GM12878 (cell line): ENCODE measurements around the gene PPIA. TPM values are rescaled to one million over a fixed set of nuclear protein-coding genes. Genes with fewer than 3 reads are reported as not detected.

Source experiments
- ATAC-seq: fragments of 200-7000 bp; cut with Tn5 transposase; 3 replicates; pipeline ENCODE4 v1.9.1; 2020; ENCODE audit warnings: mild to moderate bottlenecking, moderate library complexity
- BruUV-seq: library from RNA; stranded (reverse); fragments of 400-500 nt; replicated peaks from 2 replicates; lab custom pipeline; 2021; lab: Mats Ljungman, UMichigan
- CTCF ChIA-PET: fragments of 300-600 bp; sonication (Branson Sonifier 250); formaldehyde crosslinking; extraction: SDS; loops from one replicate; lab custom pipeline; 2021; ENCODE audit warnings: inconsistent platforms; lab: Yijun Ruan, JAX
- POLR2A ChIA-PET: fragments of 350-600 bp; formaldehyde crosslinking; extraction: SDS; loops from one replicate; lab custom pipeline; 2021; ENCODE audit warnings: inconsistent platforms; lab: Charles Lee
- RAD21 ChIA-PET: fragments of 300-600 bp; sonication (Branson Sonifier 250); formaldehyde crosslinking; loops from one replicate; lab custom pipeline; 2023; ENCODE audit warnings: antibody characterized with exemption; ENCODE audit not compliant: unreplicated experiment; lab: Charles Lee
- SMC1A ChIA-PET: fragments of 300-600 bp; sonication (Branson Sonifier 250); formaldehyde crosslinking; loops from one replicate; lab custom pipeline; 2023; ENCODE audit not compliant: unreplicated experiment, uncharacterized antibody; lab: Charles Lee
- DNase-seq: peaks from one replicate; pipeline ENCODE4 v3.0.0-alpha.2; 2011; ENCODE audit warnings: low read depth, low spot score
- FAIRE-seq: peaks from 3 replicates; lab custom pipeline; 2011; peaks lifted over from hg19 to GRCh38; lab: Jason Lieb, UNC
- H2AFZ ChIP-seq: 2 replicates; pipeline ENCODE4 v1.6.0; 2011; ENCODE audit warnings: low read depth, low read length, control low read depth; ENCODE audit not compliant: control insufficient read depth
- H3K27ac ChIP-seq: 2 replicates; pipeline ENCODE4 v1.5.1; 2011; ENCODE audit warnings: control low read depth; ENCODE audit not compliant: control insufficient read depth, insufficient read depth
- H3K27me3 ChIP-seq, 2 experiments: replicated peaks in 1 of 2; 2 replicates each; pipeline versions ENCODE4 v1.6.0 to v1.6.1; 2011; ENCODE audit warnings: low read length in 1 of 2; ENCODE audit not compliant: control insufficient read depth in 2 of 2, insufficient read depth in 2 of 2
- H3K36me3 ChIP-seq, 2 experiments: 2 replicates each; pipeline ENCODE4 v1.5.1; 2011; ENCODE audit warnings: low read length in 1 of 2; ENCODE audit not compliant: control insufficient read depth in 2 of 2, insufficient read depth in 2 of 2
- H3K4me1 ChIP-seq: 2 replicates; pipeline ENCODE4 v1.6.1; 2011; ENCODE audit warnings: mild to moderate bottlenecking, low read length, moderate library complexity, mixed read lengths; ENCODE audit not compliant: control insufficient read depth, insufficient read depth
- H3K4me2 ChIP-seq: 2 replicates; pipeline ENCODE4 v1.6.0; 2011; ENCODE audit warnings: control low read depth; ENCODE audit not compliant: control insufficient read depth, insufficient read depth
- H3K4me3 ChIP-seq: fragments of 200-600 bp; sonication (generic); 2 replicates; pipeline ENCODE4 v1.5.1; 2016
- H3K79me2 ChIP-seq: 2 replicates; pipeline ENCODE4 v1.6.0; 2011; ENCODE audit warnings: low read length; ENCODE audit not compliant: control insufficient read depth, insufficient read depth
- H3K9ac ChIP-seq: 2 replicates; pipeline ENCODE4 v1.8.0; 2011; ENCODE audit warnings: low read length, control low read depth, mixed read lengths; ENCODE audit not compliant: control insufficient read depth, insufficient read depth
- H3K9me3 ChIP-seq: replicated peaks from 3 replicates; pipeline ENCODE4 v1.5.1; 2011; ENCODE audit warnings: mild to moderate bottlenecking, low read length; ENCODE audit not compliant: control insufficient read depth, insufficient read depth
- H4K20me1 ChIP-seq: 2 replicates; pipeline ENCODE4 v1.6.0; 2011; ENCODE audit not compliant: control insufficient read depth, insufficient read depth
- BCL11A ChIP-seq: IDR thresholded peaks from 2 replicates; pipeline ENCODE4 v1.6.1; 2011; ENCODE audit warnings: low read depth, low read length
- JUNB ChIP-seq: IDR thresholded peaks from 2 replicates; pipeline ENCODE4 v1.6.1; 2016; ENCODE audit warnings: antibody characterized with exemption, mild to moderate bottlenecking
- NR2C1 ChIP-seq: fragments of 450-650 bp; IDR thresholded peaks from 2 replicates; pipeline ENCODE4 v1.6.1; 2017; ENCODE audit warnings: antibody characterized with exemption, mild to moderate bottlenecking, moderate library complexity
- NR2C2 ChIP-seq: IDR thresholded peaks from 2 replicates; pipeline ENCODE4 v1.6.1; 2011; ENCODE audit warnings: borderline replicate concordance, low read depth; ENCODE audit not compliant: control insufficient read depth, insufficient read length
- NRF1 ChIP-seq: conservative IDR thresholded peaks from 2 replicates; pipeline ENCODE4 v1.6.1; 2011; ENCODE audit warnings: mild to moderate bottlenecking, low read depth, low read length, improper control_type of control experiment
- PAX5 ChIP-seq: IDR thresholded peaks from 2 replicates; pipeline ENCODE4 v1.6.1; 2011; ENCODE audit warnings: low read depth, low read length, borderline replicate concordance
- PML ChIP-seq: IDR thresholded peaks from 2 replicates; pipeline ENCODE4 v1.6.1; 2012; ENCODE audit warnings: low read length, inconsistent platforms
- POLR2AphosphoS5 ChIP-seq: IDR thresholded peaks from 2 replicates; pipeline ENCODE4 v1.6.1; 2011; ENCODE audit warnings: mild to moderate bottlenecking, low read length, inconsistent platforms
- POU2F2 ChIP-seq: IDR thresholded peaks from 3 replicates; pipeline ENCODE4 v1.6.1; 2011; ENCODE audit warnings: low read depth, mild to moderate bottlenecking, low read length, borderline replicate concordance
- RB1 ChIP-seq: fragments of 450-650 bp; formaldehyde crosslinking; IDR thresholded peaks from 2 replicates; pipeline ENCODE4 v1.6.1; 2017; ENCODE audit warnings: mild to moderate bottlenecking, borderline replicate concordance
- STAT1 ChIP-seq: fragments of 450-650 bp; conservative IDR thresholded peaks from 2 replicates; pipeline ENCODE4 v1.6.1; 2014; ENCODE audit warnings: antibody characterized with exemption, mild to moderate bottlenecking
- WGBS: methylation state at CpG from one replicate; pipeline ENCODE4 v1.1.6; 2016; ENCODE audit warnings: low lambda C conversion rate; ENCODE audit not compliant: insufficient replicate concordance, insufficient coverage; ENCODE audit errors: missing lambda C conversion rate; 5-methylcytosine and 5-hydroxymethylcytosine counted together
- in situ Hi-C: fragments of 300-500 bp; cut with MboI; formaldehyde crosslinking; loops from 9 replicates; pipeline ENCODE4 v1.14.3; 2018; ENCODE audit warnings: mixed read lengths
- intact Hi-C: fragments of 100-400 bp; cut with micrococcal nuclease; formaldehyde crosslinking; loops from one replicate; pipeline ENCODE4 v1.14.2; 2022; ENCODE audit not compliant: unreplicated experiment
- polyA plus RNA-seq, 11 experiments: library from polyadenylated mRNA; depleted of rRNA in 4 of 11; unstranded in 6 of 11; stranded (reverse) in 5 of 11; fragments of >200 nt; fragmentation: Nextera tagmentation in 4 of 11; fragmentation: Illumina TruSeq in 1 of 11; extraction: Ambion mirVana in 4 of 11; extraction: Trizol in 1 of 11; gene quantifications; 1 replicate in 1 of 11; 2 replicates in 10 of 11; pipeline versions ENCODE4 v1.2.1 to v1.2.3, GENCODE V29; 2011 to 2016; ENCODE audit warnings: inconsistent platforms in 2 of 11, missing spikeins in 2 of 11, low read depth in 1 of 11
- total RNA-seq, 4 experiments: library from RNA; depleted of rRNA in 3 of 4; stranded (reverse); fragments of >200 nt in 3 of 4; fragmentation: Illumina TruSeq in 1 of 4; extraction: Trizol in 1 of 4; gene quantifications; 2 replicates each; pipeline versions ENCODE4 v1.2.1 to v1.2.3, GENCODE V29; 2013 to 2021
- TF ChIP-seq, protein P1 (sequence below): IDR thresholded peaks from 2 replicates; pipeline ENCODE4 v1.6.1; 2012; ENCODE audit warnings: low read depth, low read length, improper control_type of control experiment
- TF ChIP-seq, protein P2 (sequence below), 3 experiments: IDR thresholded peaks in 2 of 3; conservative IDR thresholded peaks in 1 of 3; 2 replicates each; pipeline ENCODE4 v1.5.1; 2011; ENCODE audit warnings: low read depth in 3 of 3, low read length in 3 of 3, mild to moderate bottlenecking in 3 of 3, control low read depth in 2 of 3, moderate library complexity in 2 of 3, inconsistent platforms in 1 of 3, mixed read lengths in 1 of 3; ENCODE audit not compliant: control insufficient read depth in 2 of 3, insufficient read depth in 1 of 3; ENCODE audit errors: extremely low read depth in 1 of 3
- TF ChIP-seq, protein P3 (sequence below): fragments of 450-650 bp; IDR thresholded peaks from 2 replicates; pipeline ENCODE4 v1.6.1; 2017; ENCODE audit warnings: mild to moderate bottlenecking, moderate library complexity
- TF ChIP-seq, protein P4 (sequence below): fragments of 450-650 bp; formaldehyde crosslinking; IDR thresholded peaks from 2 replicates; pipeline ENCODE4 v1.5.0; 2022; ENCODE audit warnings: mild to moderate bottlenecking, missing genetic modification characterization

Gene PPIA
- total and polyA plus RNA-seq, 10 of the 15 experiments (the other 5 are each of a cell fraction or from before 2014, with no cell fraction given), result 2,712 to 7,982 (median 5,027) TPM

DNA sequence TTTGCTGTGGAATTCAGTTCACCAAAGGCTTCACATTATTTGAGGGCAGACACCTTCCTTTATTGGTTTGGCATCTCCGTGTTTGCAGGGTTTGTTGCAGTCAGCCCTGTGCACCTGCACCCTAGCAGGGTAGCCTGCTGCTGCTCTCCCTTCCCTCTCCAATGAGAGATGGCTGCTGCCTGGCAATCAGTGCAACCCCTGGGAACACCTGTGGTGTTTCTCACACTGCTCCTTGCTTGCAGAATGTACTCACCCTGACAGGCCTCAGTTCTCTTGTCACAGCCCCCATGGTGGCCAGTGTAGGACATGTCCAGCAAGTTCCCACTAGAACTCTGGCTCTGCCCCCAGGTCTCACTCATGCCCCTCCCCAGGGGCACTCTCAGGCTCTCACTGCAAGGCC lies 12.1 kb upstream of the PPIA start:
- ChIA-PET CTCF (no interaction called here), RAD21 (interaction anchor here (0.6 kb wide), 1 partner anchor 152 kb away, joined by 4 read pairs; no protein-coding TSS in a partner anchor), SMC1A (interaction anchor here (1.1 kb wide), 1 partner anchor 14 kb away, joined by 3 read pairs; no protein-coding TSS in a partner anchor), POLR2A (no interaction called here)
- H3K4me3 ChIP-seq, result no peak overlapping the region
- H3K79me2 ChIP-seq, result no peaks in the 10 kb centered on the region
- H3K4me1 ChIP-seq, result peaks cover 4% of the 10 kb centered on the region
- FAIRE-seq (no peak), DNase-seq (no peak), ATAC-seq (no peak)
- in situ Hi-C loops (no loop called here), intact Hi-C loops (no loop called here)
- H2AFZ ChIP-seq, result no peak overlapping the region
- no peaks in the 10 kb centered on the region for H4K20me1 ChIP-seq
- H3K36me3 ChIP-seq, result no peaks in the 10 kb centered on the region
- peaks cover 5% of the 10 kb centered on the region; the same call in 2 of the 3 replicates for H3K9me3 ChIP-seq
- H3K4me2 ChIP-seq, result no peak overlapping the region
- no peak overlapping the region for H3K27ac ChIP-seq
- 100% methylated on average over 1 of the region's 1 CpG for WGBS
- no peak overlapping the region for H3K9ac ChIP-seq
- H3K27me3 ChIP-seq, result no peaks in the 10 kb centered on the region
- no TSS peak for BruUV-seq
- TF ChIP-seq STAT1, result no peak
- no peak for TF ChIP-seq POLR2AphosphoS5
- TF ChIP-seq PML, result no peak
- TF ChIP-seq NR2C1, result no peak
- TF ChIP-seq JUNB, result no peak
- no peak for TF ChIP-seq NRF1
- no peak for TF ChIP-seq RB1
- TF ChIP-seq, protein P1, sequence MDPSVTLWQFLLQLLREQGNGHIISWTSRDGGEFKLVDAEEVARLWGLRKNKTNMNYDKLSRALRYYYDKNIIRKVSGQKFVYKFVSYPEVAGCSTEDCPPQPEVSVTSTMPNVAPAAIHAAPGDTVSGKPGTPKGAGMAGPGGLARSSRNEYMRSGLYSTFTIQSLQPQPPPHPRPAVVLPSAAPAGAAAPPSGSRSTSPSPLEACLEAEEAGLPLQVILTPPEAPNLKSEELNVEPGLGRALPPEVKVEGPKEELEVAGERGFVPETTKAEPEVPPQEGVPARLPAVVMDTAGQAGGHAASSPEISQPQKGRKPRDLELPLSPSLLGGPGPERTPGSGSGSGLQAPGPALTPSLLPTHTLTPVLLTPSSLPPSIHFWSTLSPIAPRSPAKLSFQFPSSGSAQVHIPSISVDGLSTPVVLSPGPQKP, result no peak
- no peak for TF ChIP-seq NR2C2
- TF ChIP-seq, protein P2, sequence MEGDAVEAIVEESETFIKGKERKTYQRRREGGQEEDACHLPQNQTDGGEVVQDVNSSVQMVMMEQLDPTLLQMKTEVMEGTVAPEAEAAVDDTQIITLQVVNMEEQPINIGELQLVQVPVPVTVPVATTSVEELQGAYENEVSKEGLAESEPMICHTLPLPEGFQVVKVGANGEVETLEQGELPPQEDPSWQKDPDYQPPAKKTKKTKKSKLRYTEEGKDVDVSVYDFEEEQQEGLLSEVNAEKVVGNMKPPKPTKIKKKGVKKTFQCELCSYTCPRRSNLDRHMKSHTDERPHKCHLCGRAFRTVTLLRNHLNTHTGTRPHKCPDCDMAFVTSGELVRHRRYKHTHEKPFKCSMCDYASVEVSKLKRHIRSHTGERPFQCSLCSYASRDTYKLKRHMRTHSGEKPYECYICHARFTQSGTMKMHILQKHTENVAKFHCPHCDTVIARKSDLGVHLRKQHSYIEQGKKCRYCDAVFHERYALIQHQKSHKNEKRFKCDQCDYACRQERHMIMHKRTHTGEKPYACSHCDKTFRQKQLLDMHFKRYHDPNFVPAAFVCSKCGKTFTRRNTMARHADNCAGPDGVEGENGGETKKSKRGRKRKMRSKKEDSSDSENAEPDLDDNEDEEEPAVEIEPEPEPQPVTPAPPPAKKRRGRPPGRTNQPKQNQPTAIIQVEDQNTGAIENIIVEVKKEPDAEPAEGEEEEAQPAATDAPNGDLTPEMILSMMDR (IDR thresholded peaks at IDR 0.05 in 2 of 3, conservative IDR thresholded peaks at IDR 0.05 in 1 of 3; ENCODE audit: control insufficient read depth in 2 of 3, extremely low read depth in 1 of 3, insufficient read depth in 1 of 3, low read depth in 3 of 3, low read length in 3 of 3), result no peak
- TF ChIP-seq BCL11A, result no peak
- TF ChIP-seq, protein P3, sequence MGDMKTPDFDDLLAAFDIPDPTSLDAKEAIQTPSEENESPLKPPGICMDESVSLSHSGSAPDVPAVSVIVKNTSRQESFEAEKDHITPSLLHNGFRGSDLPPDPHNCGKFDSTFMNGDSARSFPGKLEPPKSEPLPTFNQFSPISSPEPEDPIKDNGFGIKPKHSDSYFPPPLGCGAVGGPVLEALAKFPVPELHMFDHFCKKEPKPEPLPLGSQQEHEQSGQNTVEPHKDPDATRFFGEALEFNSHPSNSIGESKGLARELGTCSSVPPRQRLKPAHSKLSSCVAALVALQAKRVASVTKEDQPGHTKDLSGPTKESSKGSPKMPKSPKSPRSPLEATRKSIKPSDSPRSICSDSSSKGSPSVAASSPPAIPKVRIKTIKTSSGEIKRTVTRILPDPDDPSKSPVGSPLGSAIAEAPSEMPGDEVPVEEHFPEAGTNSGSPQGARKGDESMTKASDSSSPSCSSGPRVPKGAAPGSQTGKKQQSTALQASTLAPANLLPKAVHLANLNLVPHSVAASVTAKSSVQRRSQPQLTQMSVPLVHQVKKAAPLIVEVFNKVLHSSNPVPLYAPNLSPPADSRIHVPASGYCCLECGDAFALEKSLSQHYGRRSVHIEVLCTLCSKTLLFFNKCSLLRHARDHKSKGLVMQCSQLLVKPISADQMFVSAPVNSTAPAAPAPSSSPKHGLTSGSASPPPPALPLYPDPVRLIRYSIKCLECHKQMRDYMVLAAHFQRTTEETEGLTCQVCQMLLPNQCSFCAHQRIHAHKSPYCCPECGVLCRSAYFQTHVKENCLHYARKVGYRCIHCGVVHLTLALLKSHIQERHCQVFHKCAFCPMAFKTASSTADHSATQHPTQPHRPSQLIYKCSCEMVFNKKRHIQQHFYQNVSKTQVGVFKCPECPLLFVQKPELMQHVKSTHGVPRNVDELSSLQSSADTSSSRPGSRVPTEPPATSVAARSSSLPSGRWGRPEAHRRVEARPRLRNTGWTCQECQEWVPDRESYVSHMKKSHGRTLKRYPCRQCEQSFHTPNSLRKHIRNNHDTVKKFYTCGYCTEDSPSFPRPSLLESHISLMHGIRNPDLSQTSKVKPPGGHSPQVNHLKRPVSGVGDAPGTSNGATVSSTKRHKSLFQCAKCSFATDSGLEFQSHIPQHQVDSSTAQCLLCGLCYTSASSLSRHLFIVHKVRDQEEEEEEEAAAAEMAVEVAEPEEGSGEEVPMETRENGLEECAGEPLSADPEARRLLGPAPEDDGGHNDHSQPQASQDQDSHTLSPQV, result no peak
- TF ChIP-seq, protein P4, sequence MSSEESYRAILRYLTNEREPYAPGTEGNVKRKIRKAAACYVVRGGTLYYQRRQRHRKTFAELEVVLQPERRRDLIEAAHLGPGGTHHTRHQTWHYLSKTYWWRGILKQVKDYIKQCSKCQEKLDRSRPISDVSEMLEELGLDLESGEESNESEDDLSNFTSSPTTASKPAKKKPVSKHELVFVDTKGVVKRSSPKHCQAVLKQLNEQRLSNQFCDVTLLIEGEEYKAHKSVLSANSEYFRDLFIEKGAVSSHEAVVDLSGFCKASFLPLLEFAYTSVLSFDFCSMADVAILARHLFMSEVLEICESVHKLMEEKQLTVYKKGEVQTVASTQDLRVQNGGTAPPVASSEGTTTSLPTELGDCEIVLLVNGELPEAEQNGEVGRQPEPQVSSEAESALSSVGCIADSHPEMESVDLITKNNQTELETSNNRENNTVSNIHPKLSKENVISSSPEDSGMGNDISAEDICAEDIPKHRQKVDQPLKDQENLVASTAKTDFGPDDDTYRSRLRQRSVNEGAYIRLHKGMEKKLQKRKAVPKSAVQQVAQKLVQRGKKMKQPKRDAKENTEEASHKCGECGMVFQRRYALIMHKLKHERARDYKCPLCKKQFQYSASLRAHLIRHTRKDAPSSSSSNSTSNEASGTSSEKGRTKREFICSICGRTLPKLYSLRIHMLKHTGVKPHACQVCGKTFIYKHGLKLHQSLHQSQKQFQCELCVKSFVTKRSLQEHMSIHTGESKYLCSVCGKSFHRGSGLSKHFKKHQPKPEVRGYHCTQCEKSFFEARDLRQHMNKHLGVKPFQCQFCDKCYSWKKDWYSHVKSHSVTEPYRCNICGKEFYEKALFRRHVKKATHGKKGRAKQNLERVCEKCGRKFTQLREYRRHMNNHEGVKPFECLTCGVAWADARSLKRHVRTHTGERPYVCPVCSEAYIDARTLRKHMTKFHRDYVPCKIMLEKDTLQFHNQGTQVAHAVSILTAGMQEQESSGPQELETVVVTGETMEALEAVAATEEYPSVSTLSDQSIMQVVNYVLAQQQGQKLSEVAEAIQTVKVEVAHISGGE (CRISPR knock-in tag), result no peak
- no peak for TF ChIP-seq POU2F2
- TF ChIP-seq PAX5, result no peak
